Subcutaneous adipose tissue (tissue), 4 donors: ENCODE results near the gene TRIL. TPM values are rescaled to one million over a fixed set of nuclear protein-coding genes. Genes with fewer than 3 reads are reported as not detected.

Experiments
- total RNA-seq, 4 donors: library from RNA; depleted of rRNA; stranded (reverse); fragments of >200 nt; gene quantifications; one replicate each; pipeline ENCODE4 v1.1.0, GENCODE V29; 2016
- TF ChIP-seq, protein P1 (sequence below): fragments of 450-650 bp; IDR thresholded peaks from one replicate; pipeline ENCODE4 v1.5.1; 2016; ENCODE audit warnings: low read depth, mild to moderate bottlenecking, control low read depth, antibody characterized with exemption, moderate library complexity

TRIL gene
- total RNA-seq, 4 donors from 2014 or later = 0.65 to 2.8 (median 0.89) TPM

- TF ChIP-seq, protein P1, sequence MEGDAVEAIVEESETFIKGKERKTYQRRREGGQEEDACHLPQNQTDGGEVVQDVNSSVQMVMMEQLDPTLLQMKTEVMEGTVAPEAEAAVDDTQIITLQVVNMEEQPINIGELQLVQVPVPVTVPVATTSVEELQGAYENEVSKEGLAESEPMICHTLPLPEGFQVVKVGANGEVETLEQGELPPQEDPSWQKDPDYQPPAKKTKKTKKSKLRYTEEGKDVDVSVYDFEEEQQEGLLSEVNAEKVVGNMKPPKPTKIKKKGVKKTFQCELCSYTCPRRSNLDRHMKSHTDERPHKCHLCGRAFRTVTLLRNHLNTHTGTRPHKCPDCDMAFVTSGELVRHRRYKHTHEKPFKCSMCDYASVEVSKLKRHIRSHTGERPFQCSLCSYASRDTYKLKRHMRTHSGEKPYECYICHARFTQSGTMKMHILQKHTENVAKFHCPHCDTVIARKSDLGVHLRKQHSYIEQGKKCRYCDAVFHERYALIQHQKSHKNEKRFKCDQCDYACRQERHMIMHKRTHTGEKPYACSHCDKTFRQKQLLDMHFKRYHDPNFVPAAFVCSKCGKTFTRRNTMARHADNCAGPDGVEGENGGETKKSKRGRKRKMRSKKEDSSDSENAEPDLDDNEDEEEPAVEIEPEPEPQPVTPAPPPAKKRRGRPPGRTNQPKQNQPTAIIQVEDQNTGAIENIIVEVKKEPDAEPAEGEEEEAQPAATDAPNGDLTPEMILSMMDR = no peak
These were observed 25.5 kb upstream of the TRIL start for GRCh38 chr7:28983396-28984190.

DNA sequence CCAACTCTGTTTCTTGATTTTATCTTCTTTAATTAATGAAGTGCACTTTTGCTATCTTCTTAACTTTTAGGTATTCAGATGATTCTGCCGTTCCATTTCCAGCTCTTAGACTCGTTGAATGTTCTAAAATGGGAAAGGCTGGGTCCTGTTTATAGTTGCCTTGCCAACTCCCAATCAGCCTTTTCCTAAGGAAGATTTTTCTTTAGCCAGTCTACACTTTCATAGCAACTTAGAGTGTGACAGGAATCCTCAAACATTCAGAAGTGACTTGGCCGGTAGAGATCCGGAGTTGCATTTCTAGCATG lies 23.0 kb upstream of the TRIL start:
- TF ChIP-seq, protein P1 = no peak

DNA sequence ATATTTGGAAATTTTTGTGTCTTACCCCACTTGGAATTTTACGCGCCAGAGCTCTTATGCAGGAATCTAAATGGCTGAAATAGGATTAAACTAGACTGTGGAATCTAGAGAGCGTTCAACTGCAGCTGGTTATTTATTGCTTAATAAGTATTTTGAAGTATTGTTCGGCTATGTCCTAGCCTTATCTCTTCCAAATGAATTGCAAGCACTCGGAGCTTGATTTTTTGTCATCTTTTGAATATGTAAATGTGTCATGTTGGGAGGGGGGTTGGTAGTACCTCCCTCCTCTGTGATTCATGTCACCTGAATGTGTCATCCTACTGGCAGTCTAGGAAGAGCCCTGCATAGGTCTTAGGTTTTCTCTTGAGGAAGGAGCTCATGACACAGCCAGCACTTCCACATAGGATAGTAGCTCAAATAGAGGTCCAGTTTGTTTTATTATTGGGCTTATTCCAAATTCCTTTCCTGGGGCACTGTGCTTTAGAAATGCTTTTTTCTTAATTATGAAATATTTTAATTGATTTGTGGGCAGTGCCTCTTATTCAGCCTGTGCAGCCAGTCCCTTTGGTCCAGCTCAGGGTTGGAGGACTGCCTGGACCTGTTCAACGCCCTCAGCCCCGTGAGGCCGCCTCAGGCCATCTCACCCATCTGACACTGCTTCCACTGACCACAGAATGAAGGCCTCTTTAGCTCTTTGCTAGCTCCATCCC lies 22.5 kb upstream of the TRIL start:
- TF ChIP-seq, protein P1 = no peak

GRCh38 chr7:28979776-28980175 lies 21.6 kb upstream of the TRIL start:
- TF ChIP-seq, protein P1 = no peak

- TF ChIP-seq, protein P1 = no peak
These were observed 19.8 kb upstream of the TRIL start for GRCh38 chr7:28977881-28978280.

GRCh38 chr7:28976022-28976421 lies 17.9 kb upstream of the TRIL start:
- TF ChIP-seq, protein P1 = no peak

- TF ChIP-seq, protein P1 = no peak
These were observed 15.5 kb upstream of the TRIL start for GRCh38 chr7:28973591-28973990.
